Stimulated activated CD4-positive, alpha-beta T cell treated with anti-CD3 and anti-CD28 coated beads, Interleukin-12 subunit alpha, Interleukin-12 subunit beta, amount 100 ng/mL, for 48 hours (primary cell): Measurements from ENCODE around the gene CCNY.

Experiments
- DNase-seq, 3 donors: peaks; one replicate each; pipeline ENCODE4 v3.0.0-alpha.2; 2020; ENCODE audit warnings: low read depth in 2 of 3, low spot score in 1 of 3

Gene CCNY

DNA sequence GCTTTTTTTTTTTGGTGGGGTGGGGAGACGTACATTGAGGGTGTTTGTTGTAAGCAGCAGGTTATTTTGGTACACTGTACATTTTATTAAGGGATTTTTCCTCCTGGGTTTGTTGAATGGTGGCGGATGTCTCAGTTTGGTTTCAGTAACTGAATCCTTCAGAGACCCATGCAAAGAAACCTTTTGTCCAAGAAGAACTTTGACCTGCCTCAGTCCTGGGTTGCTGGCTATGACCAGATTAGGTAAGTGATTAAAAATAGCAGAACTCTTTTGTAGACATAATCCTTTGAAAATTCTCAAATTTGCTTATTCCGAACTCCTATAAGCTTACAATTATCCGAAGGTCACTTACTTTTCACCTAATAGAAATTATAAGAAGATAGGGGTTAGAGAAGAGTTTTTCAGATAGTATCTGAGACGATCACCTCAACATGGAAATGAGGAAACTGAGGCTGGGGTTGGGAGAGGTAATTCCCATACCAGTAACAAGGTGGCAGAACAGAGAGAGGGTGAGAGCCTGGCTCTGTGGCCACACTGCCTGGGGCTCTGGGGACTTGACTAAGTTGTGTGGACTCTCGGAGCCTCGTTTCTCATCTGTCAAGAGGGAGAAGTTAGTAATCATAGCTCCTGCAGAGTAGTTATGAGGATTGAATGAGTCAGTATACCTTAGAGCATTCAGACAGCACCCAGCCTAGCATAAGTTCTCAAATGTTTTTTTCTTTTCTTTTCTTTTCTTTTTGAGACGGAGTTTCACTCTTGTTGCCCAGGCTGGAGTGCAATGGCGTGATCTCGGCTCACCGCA lies 87.4 kb downstream of the CCNY start:
- no peak for DNase-seq

DNA sequence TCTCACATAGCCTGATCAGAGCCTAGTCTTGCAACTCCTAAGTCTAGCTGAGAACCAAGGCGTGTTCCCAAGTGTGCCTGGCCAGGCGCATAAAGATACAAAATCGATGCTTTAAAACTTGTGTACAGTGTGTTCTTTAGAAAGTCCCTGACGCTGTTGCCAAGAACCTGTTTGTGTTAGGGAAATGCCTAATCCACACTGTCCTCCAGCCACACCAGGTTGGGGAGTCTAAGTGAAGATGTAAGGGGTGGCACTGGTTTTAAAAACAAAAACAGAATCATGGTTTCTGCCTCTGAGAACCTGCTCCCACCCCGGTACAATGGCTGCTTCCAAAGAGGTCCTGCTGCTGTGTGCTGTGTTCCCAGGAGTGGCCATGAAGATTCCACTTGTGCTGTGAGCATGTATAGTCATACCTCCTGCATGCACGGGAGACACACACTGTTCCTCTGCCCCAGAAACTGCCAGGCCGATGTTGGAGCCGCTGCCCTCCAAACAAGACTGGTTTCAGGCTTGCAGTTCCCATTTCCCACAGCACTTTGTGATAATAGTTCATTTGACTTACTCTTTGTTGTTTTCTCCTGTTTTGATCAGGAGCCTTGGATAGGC lies 88.5 kb downstream of the CCNY start:
- no peak for DNase-seq

DNA sequence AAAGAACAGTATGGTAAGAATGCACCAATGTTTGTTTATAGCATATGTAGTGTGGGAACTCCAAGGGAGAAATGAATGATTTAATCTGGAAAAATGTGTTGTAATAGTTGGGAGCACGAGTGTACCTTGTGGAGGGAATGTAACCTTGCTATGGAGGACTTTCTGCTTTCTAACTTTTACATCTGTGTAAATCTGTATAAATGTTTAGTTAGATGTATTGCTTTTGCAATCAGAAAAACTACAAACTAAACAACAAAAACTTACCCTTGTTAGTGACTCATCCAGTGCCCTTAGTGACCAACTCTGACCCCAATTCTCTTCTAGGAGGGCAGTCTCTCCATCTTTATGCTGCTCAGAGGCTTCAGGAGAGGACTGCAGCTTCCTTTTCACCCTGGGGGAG lies 89.3 kb downstream of the CCNY start:
- DNase-seq = no peak

DNA sequence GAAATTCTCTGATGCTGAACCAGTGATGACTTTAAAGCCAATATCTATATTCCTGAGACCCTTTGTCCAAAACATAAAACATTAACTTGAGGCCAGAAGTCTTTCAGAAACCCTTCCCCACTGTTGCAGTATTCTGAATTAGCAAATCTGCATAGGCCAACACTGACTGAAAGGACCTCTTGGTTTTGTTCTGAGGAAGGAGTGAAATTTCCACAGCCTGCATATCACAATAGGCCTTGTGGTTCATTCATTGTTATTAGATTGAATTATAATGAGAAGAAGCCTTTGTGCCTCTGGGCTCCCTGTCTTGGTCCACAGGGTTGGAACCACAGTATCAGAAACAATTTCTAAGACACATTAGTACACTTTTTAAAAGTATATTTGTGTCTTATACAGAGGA lies 90.3 kb downstream of the CCNY start:
- DNase-seq = no peak

DNA sequence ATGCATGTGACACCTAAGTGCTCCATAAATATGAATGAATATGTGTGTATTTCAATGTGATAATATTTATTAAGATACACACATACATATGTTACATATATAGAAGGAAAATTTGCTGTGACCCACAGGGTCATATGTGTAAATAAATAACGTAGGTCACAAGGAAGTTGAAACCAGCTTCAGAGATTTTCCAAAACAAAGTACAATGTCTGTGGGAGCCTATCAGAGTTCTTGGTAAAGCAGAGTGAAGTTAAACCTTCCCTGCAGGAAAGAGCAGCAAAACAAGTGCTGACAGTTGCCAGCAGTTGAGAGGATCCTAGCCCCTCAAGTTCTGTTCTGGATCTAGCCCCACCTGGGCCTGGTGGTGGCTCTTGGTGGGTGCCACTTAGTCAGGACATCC lies 91.2 kb downstream of the CCNY start:
- DNase-seq = no peak

DNA sequence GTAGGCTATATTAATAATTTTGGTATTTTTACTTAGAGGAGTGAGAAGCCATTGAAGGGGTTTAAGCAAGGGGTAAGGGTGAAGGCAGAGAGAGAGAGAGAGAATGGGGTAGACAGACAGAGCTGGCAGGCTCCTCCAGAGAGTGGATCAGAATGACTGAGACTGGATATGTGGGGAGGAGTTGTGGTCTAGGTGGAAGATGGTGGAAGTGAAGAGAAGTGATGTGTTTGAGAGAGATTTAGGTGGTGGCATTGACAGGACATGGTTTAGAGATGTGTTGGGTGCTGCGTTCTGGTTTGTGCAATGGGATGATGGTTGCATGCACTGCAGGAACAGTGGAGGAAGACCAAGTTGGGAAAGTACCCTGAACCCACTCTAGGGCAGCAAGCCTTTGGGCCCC lies 92.2 kb downstream of the CCNY start:
- no peak for DNase-seq

DNA sequence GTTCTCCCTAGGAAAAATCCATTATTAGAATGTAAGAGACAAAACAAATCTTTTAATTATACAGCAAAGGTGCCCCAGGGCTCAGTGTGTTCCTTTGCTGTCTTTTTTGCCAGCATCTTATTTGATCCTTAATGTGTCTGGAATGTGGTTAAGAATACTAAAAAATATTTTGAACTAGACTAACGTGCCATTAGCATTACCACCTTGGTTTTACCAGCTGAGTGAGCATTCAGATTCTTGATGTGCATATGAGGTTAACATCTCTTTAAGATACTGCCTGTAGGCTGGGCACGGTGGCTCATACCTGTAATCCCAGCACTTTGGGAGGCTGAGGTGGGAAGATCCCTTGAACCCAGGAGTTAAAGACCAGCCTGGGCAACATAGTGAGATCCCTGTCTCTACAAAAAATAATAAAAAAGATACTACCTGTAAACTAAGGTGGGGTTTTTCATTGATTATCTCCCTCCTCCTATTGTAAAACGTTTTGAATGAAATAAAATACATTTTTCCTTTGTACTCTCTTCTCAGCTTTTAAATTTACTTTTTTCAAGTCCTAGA lies 96.6 kb downstream of the CCNY start:
- no peak for DNase-seq

DNA sequence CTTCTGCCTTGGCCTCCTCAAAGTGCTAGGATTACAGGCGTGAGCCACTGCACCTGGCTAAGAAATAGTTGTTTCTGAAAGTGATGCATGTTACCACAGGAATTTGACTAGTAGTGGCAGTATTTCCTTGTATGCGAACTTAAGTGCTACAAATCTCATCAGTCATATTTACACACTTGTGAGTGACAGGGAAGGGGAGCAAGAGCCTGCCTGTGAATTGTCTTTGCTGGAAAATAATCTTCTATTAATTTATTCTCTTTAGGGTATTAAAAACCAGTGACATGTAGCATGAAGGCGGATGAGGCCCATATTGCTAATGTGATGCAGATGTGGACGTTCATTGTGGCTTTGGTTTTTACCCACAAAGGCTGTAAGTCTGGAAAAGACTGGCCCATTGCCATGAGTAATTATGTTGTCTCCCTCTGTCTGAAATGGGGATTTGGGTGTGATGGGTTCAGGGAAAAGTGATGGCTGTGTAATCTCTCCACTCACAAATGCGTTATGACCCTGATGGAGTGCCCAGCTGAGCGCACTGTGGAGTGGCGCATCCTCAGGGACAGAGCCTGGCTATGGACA lies 97.6 kb downstream of the CCNY start:
- DNase-seq = no peak

DNA sequence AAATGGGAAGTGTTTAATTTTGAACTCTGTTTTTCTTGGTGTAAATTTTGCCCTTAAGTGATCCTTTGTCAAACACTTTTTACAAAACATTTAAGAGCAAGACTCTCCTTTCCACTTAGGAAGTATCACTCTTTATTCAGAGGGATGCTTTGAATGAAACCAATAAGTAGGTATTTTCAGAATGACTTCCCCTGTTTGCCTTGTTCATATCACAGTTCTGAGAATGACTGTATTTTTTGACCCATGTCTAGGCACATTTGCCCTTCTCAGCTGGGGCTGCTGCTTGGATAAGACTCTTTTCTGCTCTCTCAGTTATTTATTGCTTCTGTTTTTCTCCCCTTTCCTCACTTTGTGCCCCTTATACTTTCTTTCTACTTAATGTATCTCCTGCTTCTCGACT lies 98.2 kb downstream of the CCNY start:
- no peak for DNase-seq

DNA sequence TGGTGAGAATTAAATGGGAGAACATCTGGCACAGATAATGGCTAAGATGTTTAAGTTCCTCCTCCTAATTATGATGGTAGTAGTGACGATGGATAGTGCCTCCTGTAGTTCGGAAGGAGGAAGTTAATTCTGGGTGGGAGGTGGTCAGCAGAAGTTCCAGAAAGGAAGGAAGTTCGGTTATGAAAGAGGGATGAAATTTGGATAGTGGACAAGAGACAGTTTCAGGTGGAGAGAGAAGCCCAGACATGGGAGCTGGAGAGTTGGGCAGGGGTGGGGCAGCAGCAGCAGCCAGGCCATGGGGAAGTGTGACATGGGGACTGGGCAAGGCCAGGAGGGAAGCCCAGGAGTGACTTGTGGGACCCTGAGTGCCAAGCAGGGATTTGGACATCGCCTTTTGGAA lies 99.5 kb downstream of the CCNY start:
- DNase-seq = no peak

DNA sequence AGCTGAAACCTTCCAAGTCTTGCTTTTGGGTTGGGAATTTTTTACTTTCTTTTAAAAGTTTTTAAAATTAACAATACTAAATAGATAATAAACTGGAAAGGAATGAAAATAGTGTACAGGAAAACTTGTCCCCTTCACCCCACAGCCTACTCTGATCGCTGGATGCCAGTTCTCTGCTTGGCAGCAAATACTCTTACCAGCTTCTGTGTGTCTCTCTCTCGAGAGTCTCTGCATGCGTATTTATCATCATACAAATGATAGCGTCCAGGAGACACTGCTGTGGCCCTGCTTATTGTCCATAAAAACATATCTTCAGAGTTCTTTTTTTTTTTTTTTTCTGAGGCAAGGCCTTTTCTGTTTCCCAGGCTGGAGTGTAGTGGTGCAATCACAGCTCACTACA lies 101.5 kb downstream of the CCNY start:
- no peak for DNase-seq

DNA sequence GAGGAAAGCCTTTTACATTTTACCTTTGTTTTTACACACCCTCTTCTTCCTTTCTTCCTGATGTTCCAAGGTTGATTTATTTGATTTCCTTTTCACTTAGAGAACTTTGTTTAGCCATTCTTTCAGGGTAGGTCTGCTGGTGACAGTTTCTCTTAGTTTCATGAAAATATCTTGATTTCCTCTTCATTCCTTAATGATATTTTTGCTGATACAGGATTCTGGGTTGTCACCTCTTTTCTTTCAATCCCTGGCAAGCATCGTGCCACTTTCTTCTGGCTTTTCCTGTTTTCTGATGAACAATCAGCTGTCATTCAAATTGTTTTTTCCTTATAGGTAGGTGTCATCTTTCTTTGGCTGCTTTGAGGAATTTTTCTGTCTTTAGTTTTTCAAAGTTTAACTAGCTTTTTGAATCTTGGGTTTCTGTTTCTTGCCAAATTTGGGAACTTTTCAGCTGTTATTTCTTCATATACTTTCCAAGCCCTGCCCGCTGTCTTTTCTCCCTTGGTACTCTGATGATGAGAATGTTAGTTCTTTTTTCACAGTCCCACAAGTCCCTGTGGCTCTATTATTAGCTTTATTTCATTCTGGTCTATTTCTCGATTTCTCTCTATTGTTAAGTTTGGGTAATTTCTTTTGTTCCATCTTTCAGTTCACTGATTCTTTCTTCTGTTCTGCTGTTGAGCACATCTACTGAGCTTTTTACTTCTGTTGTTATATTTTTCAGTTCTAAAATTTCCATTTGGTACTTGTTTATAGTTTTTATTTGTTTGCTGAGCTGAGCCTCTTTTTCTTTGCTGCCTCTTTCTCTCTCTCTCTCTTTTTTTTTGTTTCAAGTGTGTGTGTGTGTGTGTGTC lies 102.6 kb downstream of the CCNY start:
- DNase-seq = no peak

DNA sequence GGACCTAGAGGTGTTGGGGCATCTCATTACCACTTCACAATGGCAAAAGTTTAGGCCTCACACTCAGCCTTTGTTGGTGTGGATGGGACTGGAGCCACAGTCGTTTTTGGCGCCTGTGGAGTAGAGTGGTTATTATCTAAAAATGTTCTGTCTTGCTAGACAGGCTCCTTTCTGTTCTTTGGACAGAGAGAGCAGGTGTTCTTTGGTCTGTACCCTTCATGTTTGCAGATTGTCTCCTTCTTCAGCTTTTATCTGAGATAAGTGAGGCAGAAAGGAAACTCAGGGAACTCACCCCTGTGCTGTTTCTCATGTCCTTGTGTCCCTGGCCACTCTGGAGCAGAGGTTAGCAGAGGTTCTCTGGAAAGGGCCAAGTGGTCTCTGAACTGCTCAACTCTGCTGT lies 103.7 kb downstream of the CCNY start:
- DNase-seq = no peak

DNA sequence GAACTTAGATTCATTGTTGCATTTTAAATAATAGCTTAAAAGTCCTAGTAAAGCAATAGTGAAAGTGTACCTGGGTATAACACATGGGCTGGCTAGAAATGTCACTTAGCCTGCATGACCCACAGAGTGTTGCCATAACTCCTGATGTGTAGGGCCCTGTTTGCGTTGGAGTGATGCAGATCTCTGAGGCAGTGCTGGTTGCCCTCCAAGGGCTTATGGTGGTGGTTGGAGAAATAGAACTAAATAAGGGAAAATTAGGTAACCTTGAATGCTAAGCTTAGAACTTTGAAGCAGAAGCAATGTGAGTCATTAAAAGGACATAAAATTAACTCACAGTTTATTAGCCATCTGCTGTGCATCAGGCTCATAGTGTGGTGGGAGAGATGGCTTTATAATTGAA lies 105.7 kb downstream of the CCNY start:
- DNase-seq = no peak

DNA sequence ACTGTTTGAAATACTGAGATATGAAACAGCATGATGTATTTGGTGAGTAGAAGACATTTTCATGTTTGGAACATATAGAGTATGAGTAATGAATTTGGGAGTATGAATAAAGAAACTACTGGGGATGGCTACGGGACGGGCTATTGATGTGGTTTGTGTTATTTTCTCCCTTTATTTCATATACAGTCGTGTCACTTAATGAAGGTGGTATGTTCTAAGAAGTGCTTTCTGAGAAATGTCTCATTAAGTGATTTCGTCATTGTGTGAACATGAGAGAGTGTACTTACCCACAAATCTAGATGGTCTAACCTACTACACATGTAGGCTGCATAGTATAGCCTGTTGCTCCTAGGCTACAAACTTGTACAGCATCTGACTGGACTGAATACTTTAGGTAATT lies 106.3 kb downstream of the CCNY start:
- DNase-seq = peak in 2 of 3 donors; percentile 13 to 26

DNA sequence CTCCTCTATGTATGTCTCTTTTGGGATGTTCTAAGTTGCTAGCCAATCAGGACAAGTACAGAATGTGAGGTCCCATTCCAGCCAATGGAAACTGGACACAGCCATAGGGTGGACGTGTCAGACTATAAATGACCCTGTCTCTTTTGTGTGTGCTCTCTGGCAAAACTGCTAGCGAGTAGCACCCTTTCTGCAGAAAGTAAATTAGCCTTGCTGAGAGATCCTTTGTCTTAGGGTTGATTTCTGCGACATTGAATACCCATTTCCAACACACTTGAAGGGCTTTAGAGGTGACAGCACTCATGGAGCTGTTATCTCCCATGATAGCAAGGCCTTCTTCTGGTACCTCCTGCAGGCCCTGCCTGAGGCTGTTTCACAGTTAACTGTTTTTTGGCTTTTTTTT lies 107.5 kb downstream of the CCNY start:
- DNase-seq = no peak

DNA sequence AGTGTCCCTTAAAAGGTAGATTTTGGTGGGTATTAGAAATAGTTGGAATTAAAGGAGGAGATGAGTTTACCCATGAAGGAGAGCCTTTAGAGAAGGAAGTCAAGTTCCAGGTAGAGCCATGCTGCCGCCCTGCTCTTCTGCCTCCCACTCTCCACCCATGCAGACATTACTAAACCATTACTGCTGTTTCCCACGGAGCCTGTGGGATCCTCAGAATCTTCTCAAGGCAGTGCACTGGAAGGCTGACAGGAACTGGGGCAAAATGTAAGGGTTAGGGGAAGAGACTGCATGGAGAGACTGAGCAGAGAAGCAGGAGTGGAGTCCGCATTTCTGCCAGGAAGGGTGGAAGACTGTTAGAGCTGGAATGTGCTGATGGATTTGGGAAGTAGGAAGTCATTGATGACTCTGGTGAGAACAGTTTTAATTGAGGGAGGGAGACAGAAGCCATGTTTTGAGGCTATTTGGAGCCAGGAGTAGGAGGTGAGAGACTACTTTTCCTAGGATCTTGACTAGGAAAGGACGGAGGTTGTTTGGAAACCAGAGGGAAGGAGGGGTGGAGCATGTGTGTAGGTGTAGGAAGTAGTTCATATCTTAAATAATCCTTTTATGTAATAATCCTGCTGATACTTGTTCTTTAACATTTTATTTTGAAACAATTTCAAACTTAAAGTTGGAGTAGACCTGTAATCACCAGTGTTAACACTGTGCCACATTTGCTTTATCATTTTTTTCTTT lies 109.0 kb downstream of the CCNY start:
- DNase-seq = no peak

DNA sequence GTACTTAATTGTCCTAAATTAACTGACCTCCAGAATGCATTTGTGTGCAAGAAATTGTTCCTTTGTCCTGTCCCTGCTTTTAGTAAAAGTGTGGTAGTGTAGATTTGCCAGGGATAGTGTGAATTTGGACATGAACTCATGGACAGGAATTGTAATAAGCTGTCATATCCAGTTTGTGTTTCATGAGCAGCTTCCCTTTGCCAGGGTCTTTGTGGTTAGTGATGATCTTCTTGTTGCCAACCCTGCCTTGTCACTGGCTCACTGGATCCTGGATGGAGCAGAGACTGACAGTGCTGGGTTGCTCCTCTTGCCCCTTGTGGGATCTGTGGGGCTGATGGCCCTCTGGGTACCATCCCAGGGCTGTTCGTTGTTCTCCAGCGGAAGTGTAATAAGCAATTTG lies 110.1 kb downstream of the CCNY start:
- no peak for DNase-seq

DNA sequence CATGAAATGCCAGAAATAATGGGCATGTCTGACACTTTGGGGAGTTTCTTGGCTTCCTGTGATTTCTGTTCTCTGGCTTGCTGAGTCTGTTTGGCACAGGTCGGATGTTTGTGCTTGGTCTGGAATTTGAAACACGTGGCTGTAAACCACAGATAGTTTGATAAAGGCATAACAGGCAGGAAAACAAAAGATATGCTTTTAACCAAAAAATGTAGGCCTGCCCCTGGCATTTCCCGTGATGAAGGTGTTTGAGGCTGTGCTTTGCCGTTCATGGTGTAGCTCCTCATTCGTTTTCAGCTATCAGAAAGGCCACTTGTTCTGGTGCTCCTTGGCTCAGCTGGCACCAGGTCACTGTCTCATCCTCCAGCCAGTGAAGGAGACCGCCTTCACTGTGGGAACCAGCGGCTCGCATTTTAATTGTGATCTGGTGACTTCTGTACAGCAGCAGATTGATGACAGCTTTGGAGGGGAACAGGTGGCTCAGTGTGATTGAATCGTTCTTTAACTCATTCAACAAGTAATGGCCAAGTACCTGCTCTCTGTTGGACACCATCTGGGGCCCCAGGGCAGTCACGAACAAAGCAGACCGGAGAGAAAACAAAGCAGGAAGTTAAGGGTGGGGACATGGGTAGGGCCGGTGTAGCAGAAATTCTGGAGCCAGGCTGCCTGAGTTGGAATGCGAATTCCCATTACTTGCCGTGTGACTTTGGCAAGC lies 111.5 kb downstream of the CCNY start:
- no peak for DNase-seq
